Measurements from ENCODE around the gene SPOPL. TPM values are rescaled to one million over a fixed set of nuclear protein-coding genes. Genes with fewer than 3 reads are reported as not detected.

Gene SPOPL
- total RNA-seq, 1 experiment from 2014 or later: 21.8 TPM

GRCh38 chr2:138579556-138579955 lies 78.0 kb downstream of the SPOPL start:
- in situ Hi-C loops (cut with HindIII; ENCODE audit: low pct_unique_long_range_greater_than_20kb, low sequenced_read_pairs) (no loop called here), intact Hi-C loops (cut with micrococcal nuclease; ENCODE audit: unreplicated experiment) (no loop called here)
- no peaks in the 10 kb centered on the region for H3K4me1 ChIP-seq (ENCODE audit: control insufficient read depth, insufficient read depth, low read length)
- H3K27me3 ChIP-seq (ENCODE audit: control insufficient read depth, insufficient read depth, low read length): no peaks in the 10 kb centered on the region
- DNase-seq (ENCODE audit: low read depth, low spot score) (no peak), ATAC-seq (no peak)
- ChIA-PET CTCF (no interaction called here), POLR2A (no interaction called here)
- BruUV-seq (replicated peaks): no TSS peak
- H3K4me3 ChIP-seq (ENCODE audit: low read depth in 2 of 2, low read length in 2 of 2): no peak overlapping the region
- peaks cover 7% of the 10 kb centered on the region; the same call in 1 of the 2 replicates for H3K9me3 ChIP-seq (ENCODE audit: control insufficient read depth, insufficient read depth, low read depth, low read length)
- no peak for TF ChIP-seq POLR2AphosphoS5 (IDR thresholded peaks at IDR 0.05; ENCODE audit: low read depth, low read length)
- TF ChIP-seq, protein P1, sequence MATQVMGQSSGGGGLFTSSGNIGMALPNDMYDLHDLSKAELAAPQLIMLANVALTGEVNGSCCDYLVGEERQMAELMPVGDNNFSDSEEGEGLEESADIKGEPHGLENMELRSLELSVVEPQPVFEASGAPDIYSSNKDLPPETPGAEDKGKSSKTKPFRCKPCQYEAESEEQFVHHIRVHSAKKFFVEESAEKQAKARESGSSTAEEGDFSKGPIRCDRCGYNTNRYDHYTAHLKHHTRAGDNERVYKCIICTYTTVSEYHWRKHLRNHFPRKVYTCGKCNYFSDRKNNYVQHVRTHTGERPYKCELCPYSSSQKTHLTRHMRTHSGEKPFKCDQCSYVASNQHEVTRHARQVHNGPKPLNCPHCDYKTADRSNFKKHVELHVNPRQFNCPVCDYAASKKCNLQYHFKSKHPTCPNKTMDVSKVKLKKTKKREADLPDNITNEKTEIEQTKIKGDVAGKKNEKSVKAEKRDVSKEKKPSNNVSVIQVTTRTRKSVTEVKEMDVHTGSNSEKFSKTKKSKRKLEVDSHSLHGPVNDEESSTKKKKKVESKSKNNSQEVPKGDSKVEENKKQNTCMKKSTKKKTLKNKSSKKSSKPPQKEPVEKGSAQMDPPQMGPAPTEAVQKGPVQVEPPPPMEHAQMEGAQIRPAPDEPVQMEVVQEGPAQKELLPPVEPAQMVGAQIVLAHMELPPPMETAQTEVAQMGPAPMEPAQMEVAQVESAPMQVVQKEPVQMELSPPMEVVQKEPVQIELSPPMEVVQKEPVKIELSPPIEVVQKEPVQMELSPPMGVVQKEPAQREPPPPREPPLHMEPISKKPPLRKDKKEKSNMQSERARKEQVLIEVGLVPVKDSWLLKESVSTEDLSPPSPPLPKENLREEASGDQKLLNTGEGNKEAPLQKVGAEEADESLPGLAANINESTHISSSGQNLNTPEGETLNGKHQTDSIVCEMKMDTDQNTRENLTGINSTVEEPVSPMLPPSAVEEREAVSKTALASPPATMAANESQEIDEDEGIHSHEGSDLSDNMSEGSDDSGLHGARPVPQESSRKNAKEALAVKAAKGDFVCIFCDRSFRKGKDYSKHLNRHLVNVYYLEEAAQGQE (IDR thresholded peaks at IDR 0.05; ENCODE audit: insufficient read depth in 1 of 2, low read depth in 2 of 2, low read length in 1 of 2): no peak
- TF ChIP-seq SIN3A (IDR thresholded peaks at IDR 0.05; ENCODE audit: borderline replicate concordance, insufficient read depth, low read depth, low read length): no peak
- TF ChIP-seq CTCF (IDR thresholded peaks at IDR 0.05): no peak
- no peak for TF ChIP-seq TCF7L2 (IDR thresholded peaks at IDR 0.05; ENCODE audit: low read depth, low read length)
- H3K36me3 ChIP-seq (ENCODE audit: control insufficient read depth, insufficient read depth, low read length): no peaks in the 10 kb centered on the region
- no peak overlapping the region for H3K27ac ChIP-seq (ENCODE audit: low read length)

GRCh38 chr2:138581909-138582308 lies 80.3 kb downstream of the SPOPL start:
- DNase-seq (ENCODE audit: low read depth, low spot score) (no peak), ATAC-seq (no peak)
- TF ChIP-seq POLR2AphosphoS5 (IDR thresholded peaks at IDR 0.05; ENCODE audit: low read depth, low read length) (no peak), SIN3A (IDR thresholded peaks at IDR 0.05; ENCODE audit: borderline replicate concordance, insufficient read depth, low read depth, low read length) (no peak), CTCF (IDR thresholded peaks at IDR 0.05) (no peak)
- TF ChIP-seq, protein P1 (IDR thresholded peaks at IDR 0.05; ENCODE audit: insufficient read depth in 1 of 2, low read depth in 2 of 2, low read length in 1 of 2): no peak
- Histone ChIP-seq H3K36me3 (ENCODE audit: control insufficient read depth, insufficient read depth, low read length) (no peaks in the 10 kb centered on the region), H3K9me3 (ENCODE audit: control insufficient read depth, insufficient read depth, low read depth, low read length) (peaks cover 7% of the 10 kb centered on the region; the same call in 1 of the 2 replicates), H3K27me3 (ENCODE audit: control insufficient read depth, insufficient read depth, low read length) (no peaks in the 10 kb centered on the region), H3K27ac (ENCODE audit: low read length) (no peak overlapping the region), H3K4me1 (ENCODE audit: control insufficient read depth, insufficient read depth, low read length) (no peaks in the 10 kb centered on the region), H3K4me3 (ENCODE audit: low read depth in 2 of 2, low read length in 2 of 2) (no peak overlapping the region)
- intact Hi-C loops (cut with micrococcal nuclease; ENCODE audit: unreplicated experiment) (no loop called here), in situ Hi-C loops (cut with HindIII; ENCODE audit: low pct_unique_long_range_greater_than_20kb, low sequenced_read_pairs) (no loop called here)
- POLR2A ChIA-PET: no interaction called here
- CTCF ChIA-PET: no interaction called here
- no TSS peak for BruUV-seq (replicated peaks)

All from Panc1 (cell line).